ENCODE measurements around the gene GTF3C4.
"Not testable (repeated sequence)": the region's sequence is repeated elsewhere in the genome, so short reads cannot be mapped to it uniquely, and the experiment has no call there.

Gene GTF3C4

DNA sequence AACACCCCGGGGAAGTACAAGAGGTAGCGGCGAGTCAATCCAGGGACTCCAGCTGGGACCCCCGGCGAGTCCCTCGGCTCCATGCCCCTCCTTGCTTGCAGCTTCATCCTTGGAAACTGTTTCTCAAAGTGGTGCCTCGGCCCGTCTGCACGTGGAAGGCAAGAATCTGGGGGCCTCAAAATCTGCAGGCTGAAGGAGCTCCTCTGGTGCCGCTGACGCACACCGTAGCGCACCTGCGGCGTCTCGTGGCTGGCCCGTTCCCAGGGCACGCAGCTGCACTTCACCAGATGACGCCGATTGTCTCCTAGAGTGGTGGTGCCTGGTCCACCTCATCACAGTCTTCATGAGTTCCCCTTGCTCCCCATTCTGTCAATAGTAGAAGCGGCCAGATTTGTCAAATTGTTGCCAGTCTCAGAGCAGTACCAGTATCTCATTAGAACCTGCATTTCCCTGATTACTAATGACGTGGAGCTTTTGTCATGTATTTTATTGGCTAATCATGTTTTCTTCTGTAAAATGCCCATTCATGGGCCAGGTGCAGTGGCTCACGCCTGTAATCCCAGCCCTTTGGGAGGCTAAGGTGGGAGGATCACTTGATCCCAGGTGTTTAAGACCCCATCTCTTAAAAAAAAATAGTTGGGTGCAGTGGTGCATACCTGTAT is 38.6 kb downstream of the GTF3C4 start:
- no peak for DNase-seq (ENCODE audit: extremely low read depth, insufficient read length)
- TF ChIP-seq, protein P1, sequence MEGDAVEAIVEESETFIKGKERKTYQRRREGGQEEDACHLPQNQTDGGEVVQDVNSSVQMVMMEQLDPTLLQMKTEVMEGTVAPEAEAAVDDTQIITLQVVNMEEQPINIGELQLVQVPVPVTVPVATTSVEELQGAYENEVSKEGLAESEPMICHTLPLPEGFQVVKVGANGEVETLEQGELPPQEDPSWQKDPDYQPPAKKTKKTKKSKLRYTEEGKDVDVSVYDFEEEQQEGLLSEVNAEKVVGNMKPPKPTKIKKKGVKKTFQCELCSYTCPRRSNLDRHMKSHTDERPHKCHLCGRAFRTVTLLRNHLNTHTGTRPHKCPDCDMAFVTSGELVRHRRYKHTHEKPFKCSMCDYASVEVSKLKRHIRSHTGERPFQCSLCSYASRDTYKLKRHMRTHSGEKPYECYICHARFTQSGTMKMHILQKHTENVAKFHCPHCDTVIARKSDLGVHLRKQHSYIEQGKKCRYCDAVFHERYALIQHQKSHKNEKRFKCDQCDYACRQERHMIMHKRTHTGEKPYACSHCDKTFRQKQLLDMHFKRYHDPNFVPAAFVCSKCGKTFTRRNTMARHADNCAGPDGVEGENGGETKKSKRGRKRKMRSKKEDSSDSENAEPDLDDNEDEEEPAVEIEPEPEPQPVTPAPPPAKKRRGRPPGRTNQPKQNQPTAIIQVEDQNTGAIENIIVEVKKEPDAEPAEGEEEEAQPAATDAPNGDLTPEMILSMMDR (IDR thresholded peaks at IDR 0.05; ENCODE audit: insufficient read depth, low read length, poor library complexity, severe bottlenecking): no peak
- Histone ChIP-seq H3K36me3 (ENCODE audit: control insufficient read depth, insufficient read depth, low read length) (no peaks in the 10 kb centered on the region), H3K4me3 (replicated peaks; ENCODE audit: low read depth, low read length) (no peak overlapping the region), H3K27me3 (replicated peaks; ENCODE audit: control insufficient read depth, insufficient read depth, low read length) (no peaks in the 10 kb centered on the region)

DNA sequence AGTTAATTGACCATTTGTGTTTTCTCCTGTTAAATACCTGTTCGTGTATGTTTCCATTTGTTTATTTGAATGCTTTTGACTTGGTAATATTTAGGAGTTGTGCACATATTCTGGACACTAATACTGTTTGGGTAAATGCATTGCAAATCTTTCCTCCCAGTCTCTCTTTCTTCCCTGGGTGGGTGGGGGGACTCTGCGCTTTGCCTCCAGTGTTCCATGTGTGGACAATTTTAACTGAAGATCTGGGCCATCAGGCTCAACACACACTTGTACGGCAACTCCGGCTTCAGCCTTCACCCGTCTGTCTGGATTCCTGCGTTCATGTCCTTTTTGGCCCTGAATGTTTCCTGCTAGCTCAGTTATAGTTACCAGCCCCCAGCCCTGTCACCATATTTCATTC is 40.1 kb downstream of the GTF3C4 start:
- DNase-seq (ENCODE audit: extremely low read depth, insufficient read length): no peak
- H3K36me3 ChIP-seq (ENCODE audit: control insufficient read depth, insufficient read depth, low read length): no peaks in the 10 kb centered on the region
- TF ChIP-seq, protein P1 (IDR thresholded peaks at IDR 0.05; ENCODE audit: insufficient read depth, low read length, poor library complexity, severe bottlenecking): no peak
- H3K4me3 ChIP-seq (replicated peaks; ENCODE audit: low read depth, low read length): no peak overlapping the region
- no peaks in the 10 kb centered on the region for H3K27me3 ChIP-seq (replicated peaks; ENCODE audit: control insufficient read depth, insufficient read depth, low read length)

DNA sequence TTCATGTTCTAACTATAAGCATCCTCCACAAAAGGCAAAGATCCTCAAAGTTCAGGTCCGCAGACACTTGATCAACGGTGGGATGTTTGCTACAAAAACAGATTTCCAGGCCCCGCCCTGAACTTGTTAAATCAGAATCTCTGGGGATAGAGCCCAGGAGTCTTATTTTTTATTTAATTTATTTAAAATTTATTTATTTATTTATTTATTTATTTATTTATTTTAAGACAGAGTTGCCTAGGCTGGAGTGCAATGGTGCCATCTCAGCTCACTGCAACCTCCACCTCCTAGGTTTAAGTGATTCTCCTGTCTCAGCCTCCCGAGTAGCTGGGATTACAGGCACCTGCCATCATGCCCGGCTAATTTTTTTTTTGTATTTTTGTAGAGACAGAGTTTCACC is 40.9 kb downstream of the GTF3C4 start:
- not testable (repeated sequence) for DNase-seq (ENCODE audit: extremely low read depth, insufficient read length); H3K4me3 ChIP-seq (replicated peaks; ENCODE audit: low read depth, low read length); H3K27me3 ChIP-seq (replicated peaks; ENCODE audit: control insufficient read depth, insufficient read depth, low read length); H3K36me3 ChIP-seq (ENCODE audit: control insufficient read depth, insufficient read depth, low read length)

DNA sequence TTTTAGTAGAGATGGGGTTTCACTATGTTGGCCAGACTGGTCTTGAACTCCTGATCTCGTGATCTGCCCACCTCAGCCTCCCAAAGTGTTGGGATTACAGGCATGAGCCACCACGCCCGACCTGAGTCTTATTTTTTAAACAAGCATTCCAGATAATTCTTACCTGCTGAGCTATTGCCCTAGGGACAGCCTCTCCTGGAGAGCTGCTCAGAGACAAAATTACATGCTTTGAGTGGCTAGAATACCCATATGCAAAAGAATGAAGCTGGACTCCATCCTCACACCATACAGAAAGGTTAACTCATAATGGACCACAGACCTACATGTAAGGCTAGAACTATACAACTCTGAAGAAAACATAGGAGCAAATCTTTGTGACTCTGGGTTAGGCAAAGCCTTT is 41.6 kb downstream of the GTF3C4 start:
- no peak for DNase-seq (ENCODE audit: extremely low read depth, insufficient read length)
- no peaks in the 10 kb centered on the region for H3K36me3 ChIP-seq (ENCODE audit: control insufficient read depth, insufficient read depth, low read length)

DNA sequence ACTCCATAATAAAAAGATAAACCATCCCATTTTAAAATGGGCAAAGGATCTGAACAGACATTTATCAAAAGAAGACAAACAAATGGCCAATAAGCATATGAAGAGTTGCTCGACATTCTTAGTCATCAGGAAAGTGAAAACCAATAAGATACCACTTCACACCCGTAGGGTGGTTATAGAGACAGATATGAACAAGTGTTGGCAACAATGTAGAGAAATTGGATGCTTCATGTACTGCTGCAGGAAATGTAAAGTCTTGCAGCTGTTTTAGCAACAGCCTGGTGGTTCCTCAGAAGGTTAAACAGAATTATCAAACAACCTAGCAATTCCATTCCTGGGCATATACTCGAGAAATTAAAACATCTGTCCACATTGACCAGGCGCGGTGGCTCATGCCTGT is 42.5 kb downstream of the GTF3C4 start:
- TF ChIP-seq, protein P1 (IDR thresholded peaks at IDR 0.05; ENCODE audit: insufficient read depth, low read length, poor library complexity, severe bottlenecking): no peak
- no peaks in the 10 kb centered on the region for H3K27me3 ChIP-seq (replicated peaks; ENCODE audit: control insufficient read depth, insufficient read depth, low read length)
- no peaks in the 10 kb centered on the region for H3K36me3 ChIP-seq (ENCODE audit: control insufficient read depth, insufficient read depth, low read length)
- DNase-seq (ENCODE audit: extremely low read depth, insufficient read length): no peak
- no peak overlapping the region for H3K4me3 ChIP-seq (replicated peaks; ENCODE audit: low read depth, low read length)

More for the DNA sequence above, 41.6 kb downstream of the GTF3C4 start:
- Histone ChIP-seq H3K4me3 (replicated peaks; ENCODE audit: low read depth, low read length) (no peak overlapping the region), H3K27me3 (replicated peaks; ENCODE audit: control insufficient read depth, insufficient read depth, low read length) (no peaks in the 10 kb centered on the region)
- TF ChIP-seq, protein P1 (IDR thresholded peaks at IDR 0.05; ENCODE audit: insufficient read depth, low read length, poor library complexity, severe bottlenecking): no peak

DNA sequence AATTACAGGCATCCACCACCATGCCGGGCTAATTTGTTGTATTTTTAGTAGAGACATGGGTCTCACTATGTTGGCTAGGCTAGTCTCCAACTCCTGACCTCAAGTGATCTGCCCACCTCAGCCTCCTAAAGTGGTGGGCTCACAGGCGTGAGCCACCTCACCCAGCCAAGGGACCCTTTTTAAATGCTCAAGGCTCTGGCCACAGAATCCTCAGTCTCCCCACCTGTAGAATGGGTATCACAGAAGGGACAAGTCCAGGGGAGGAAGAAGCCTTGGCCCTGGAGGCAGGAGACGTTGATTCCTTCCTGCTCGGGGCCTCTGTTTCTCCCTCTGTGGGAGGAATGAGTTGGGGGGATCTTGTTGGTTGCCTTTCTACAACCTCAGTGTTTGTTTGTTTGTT is 45.7 kb downstream of the GTF3C4 start:
- Histone ChIP-seq H3K36me3 (ENCODE audit: control insufficient read depth, insufficient read depth, low read length) (no peaks in the 10 kb centered on the region), H3K27me3 (replicated peaks; ENCODE audit: control insufficient read depth, insufficient read depth, low read length) (no peaks in the 10 kb centered on the region), H3K4me3 (replicated peaks; ENCODE audit: low read depth, low read length) (no peak overlapping the region)
- no peak for DNase-seq (ENCODE audit: extremely low read depth, insufficient read length)
- TF ChIP-seq, protein P1 (IDR thresholded peaks at IDR 0.05; ENCODE audit: insufficient read depth, low read length, poor library complexity, severe bottlenecking): no peak
